ENCODE measurements around the gene DYSF.

The DYSF gene

DNA sequence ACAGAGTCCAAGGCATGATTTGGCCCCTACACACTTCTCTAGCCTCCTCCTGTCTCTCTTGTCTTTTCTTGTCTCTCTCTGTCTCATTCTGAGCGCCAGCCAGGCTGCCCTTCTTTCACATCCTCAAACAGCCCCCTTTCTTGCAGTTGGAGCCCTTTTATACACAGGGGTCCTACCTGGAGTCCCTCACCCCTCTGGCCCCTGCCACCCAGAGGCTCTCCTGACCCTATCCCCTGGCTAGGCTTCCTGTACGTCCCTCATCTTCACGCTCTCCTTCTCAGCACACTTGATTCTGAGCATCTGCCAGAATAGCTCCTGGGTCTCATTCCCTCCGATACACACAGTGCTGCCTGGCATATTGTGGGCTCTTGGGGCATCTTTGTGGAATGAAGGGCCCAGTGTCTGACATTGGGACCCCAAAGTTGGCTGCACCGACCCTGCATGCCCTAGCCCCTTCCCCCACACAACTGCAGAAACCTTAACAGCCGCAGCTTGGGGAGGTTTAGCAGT lies 261.9 kb downstream of the DYSF start:
- Histone ChIP-seq H3K4me1 (ENCODE audit: insufficient read depth, poor library complexity, severe bottlenecking) (no peaks in the 10 kb centered on the region), H3K27me3 (ENCODE audit: insufficient read depth, poor library complexity, severe bottlenecking) (peaks cover 3% of the 10 kb centered on the region), H3K4me3 (ENCODE audit: severe bottlenecking) (no peak overlapping the region), H3K9me3 (ENCODE audit: severe bottlenecking) (no peaks in the 10 kb centered on the region), H3K36me3 (ENCODE audit: low read depth) (no peaks in the 10 kb centered on the region), H3K27ac (ENCODE audit: poor library complexity, severe bottlenecking) (no peak overlapping the region)
- DNase-seq (ENCODE audit: low spot score) = no peak
- no peak for ATAC-seq (ENCODE audit: low read depth)
- TF ChIP-seq, protein P1, sequence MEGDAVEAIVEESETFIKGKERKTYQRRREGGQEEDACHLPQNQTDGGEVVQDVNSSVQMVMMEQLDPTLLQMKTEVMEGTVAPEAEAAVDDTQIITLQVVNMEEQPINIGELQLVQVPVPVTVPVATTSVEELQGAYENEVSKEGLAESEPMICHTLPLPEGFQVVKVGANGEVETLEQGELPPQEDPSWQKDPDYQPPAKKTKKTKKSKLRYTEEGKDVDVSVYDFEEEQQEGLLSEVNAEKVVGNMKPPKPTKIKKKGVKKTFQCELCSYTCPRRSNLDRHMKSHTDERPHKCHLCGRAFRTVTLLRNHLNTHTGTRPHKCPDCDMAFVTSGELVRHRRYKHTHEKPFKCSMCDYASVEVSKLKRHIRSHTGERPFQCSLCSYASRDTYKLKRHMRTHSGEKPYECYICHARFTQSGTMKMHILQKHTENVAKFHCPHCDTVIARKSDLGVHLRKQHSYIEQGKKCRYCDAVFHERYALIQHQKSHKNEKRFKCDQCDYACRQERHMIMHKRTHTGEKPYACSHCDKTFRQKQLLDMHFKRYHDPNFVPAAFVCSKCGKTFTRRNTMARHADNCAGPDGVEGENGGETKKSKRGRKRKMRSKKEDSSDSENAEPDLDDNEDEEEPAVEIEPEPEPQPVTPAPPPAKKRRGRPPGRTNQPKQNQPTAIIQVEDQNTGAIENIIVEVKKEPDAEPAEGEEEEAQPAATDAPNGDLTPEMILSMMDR (IDR thresholded peaks at IDR 0.05; ENCODE audit: poor library complexity, severe bottlenecking) = no peak

DNA sequence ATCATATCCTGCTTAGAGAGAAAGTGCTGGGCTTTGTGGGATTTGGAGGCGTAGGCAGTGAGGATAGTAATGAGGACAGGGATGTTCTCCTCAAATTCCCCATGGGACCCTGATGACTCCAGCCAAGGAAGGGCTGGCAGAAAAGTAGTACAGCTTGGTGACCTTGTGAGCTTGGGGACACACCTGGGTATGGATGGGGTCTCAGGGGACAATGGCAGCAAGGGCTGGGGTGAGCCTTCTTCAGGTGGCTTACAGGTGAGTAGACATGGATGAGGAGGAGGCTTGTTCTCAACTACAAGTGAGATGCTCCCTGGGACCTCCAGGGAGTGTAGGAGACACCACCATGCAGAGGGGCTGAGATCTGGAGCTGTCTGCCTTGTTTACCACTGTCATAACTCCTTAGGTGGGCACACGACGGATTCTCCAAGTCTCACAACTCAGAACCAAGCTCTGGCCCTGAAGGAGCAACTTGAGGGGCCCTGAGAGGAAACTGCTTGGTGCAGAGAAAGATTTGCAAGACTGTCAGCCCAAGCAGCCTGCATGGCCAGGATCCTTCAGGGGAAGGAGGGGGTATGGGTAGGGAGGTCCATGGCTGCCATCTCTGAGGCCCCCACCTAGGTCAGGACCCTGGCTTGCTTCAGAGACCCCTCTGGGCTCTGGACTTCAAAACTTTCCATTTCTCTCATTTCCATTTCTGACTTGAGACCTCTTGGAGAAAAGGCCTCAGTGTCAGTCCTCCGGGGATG lies 262.8 kb downstream of the DYSF start:
- no peak overlapping the region for H3K4me3 ChIP-seq (ENCODE audit: severe bottlenecking)
- ATAC-seq (ENCODE audit: low read depth) (no peak), DNase-seq (ENCODE audit: low spot score) (no peak)
- H3K27ac ChIP-seq (ENCODE audit: poor library complexity, severe bottlenecking) = no peak overlapping the region
- peaks cover 3% of the 10 kb centered on the region for H3K27me3 ChIP-seq (ENCODE audit: insufficient read depth, poor library complexity, severe bottlenecking)
- TF ChIP-seq, protein P1 (IDR thresholded peaks at IDR 0.05; ENCODE audit: poor library complexity, severe bottlenecking) = no peak
- no peaks in the 10 kb centered on the region for H3K4me1 ChIP-seq (ENCODE audit: insufficient read depth, poor library complexity, severe bottlenecking)
- H3K36me3 ChIP-seq (ENCODE audit: low read depth) = no peaks in the 10 kb centered on the region
- H3K9me3 ChIP-seq (ENCODE audit: severe bottlenecking) = no peaks in the 10 kb centered on the region

DNA sequence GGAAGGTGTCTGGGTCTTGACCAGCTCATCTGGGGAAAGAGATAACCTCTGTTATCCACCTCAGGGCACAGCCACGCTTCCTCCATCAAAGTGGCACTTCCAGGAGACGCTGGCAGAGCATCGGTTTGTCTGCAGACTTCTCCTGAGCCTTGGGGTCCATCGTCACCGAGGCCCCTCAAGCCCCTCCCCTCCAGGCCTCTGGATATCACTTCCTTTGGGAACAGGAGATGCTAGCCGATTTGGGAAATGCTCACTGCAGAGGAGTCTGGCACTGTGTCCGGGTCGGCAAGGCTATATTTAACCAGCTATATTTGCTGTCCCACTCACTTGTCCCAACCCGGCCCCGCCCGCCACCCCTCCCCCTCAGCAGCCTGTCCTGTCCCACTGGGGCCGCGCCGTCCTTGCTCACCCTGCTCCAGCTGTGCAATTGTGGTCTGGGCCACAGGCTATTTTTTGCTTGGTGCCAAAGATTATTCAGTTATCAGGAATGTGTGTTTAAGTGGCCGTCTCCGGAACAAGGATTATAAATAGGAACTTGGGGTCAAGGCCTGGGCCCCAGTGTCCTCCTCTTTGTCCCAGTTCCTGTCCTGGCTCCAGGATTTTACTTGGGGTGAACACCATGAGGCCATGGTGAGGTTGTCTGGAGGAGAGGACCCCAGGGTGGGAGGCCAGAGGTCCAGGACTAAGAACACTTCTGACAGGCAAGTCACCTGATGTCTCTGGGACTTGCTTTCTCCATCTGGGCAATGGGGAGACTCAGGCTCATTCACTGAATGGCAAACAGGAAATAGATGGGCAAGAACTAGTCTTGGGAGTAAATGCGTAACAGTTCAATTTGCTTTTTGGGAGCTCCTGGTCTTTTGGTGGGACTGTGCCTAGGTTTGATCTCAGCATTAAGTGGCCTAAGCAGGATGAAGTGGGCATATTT lies 263.6 kb downstream of the DYSF start:
- no peak overlapping the region for H3K4me3 ChIP-seq (ENCODE audit: severe bottlenecking)
- no peaks in the 10 kb centered on the region for H3K9me3 ChIP-seq (ENCODE audit: severe bottlenecking)
- H3K4me1 ChIP-seq (ENCODE audit: insufficient read depth, poor library complexity, severe bottlenecking) = no peaks in the 10 kb centered on the region
- DNase-seq (ENCODE audit: low spot score) (no peak), ATAC-seq (ENCODE audit: low read depth) (peak; percentile 67)
- TF ChIP-seq, protein P1 (IDR thresholded peaks at IDR 0.05; ENCODE audit: poor library complexity, severe bottlenecking) = no peak
- H3K36me3 ChIP-seq (ENCODE audit: low read depth) = no peaks in the 10 kb centered on the region
- no peak overlapping the region for H3K27ac ChIP-seq (ENCODE audit: poor library complexity, severe bottlenecking)
- H3K27me3 ChIP-seq (ENCODE audit: insufficient read depth, poor library complexity, severe bottlenecking) = peaks cover 3% of the 10 kb centered on the region

DNA sequence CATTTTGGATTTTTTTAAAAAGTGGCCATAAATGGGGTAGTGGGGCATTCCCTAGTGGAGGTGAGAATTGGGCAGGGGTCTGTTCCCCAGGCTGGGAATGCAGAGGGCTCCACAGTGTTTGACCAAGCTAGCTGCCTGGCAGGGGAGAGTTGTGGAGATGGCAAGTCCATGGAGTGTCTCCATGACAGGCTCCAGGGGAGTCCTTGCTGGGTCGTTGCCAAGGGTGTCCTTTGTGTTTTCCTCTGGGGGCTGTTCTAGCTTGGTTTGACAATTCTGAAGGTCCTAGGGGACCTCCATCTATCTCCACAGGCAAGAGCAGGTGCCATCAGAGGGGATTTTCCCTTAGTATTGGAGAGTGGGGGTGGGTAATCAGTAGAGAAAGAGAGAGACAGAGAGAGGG lies 265.3 kb downstream of the DYSF start:
- TF ChIP-seq, protein P1 (IDR thresholded peaks at IDR 0.05; ENCODE audit: poor library complexity, severe bottlenecking) = no peak

More for the DNA sequence above, 265.3 kb downstream of the DYSF start:
- H3K9me3 ChIP-seq (ENCODE audit: severe bottlenecking) = no peaks in the 10 kb centered on the region
- no peak for DNase-seq (ENCODE audit: low spot score)
- no peak overlapping the region for H3K27ac ChIP-seq (ENCODE audit: poor library complexity, severe bottlenecking)
- no peak overlapping the region for H3K4me3 ChIP-seq (ENCODE audit: severe bottlenecking)
- H3K27me3 ChIP-seq (ENCODE audit: insufficient read depth, poor library complexity, severe bottlenecking) = peaks cover 3% of the 10 kb centered on the region
- no peak for ATAC-seq (ENCODE audit: low read depth)
- no peaks in the 10 kb centered on the region for H3K36me3 ChIP-seq (ENCODE audit: low read depth)
- H3K4me1 ChIP-seq (ENCODE audit: insufficient read depth, poor library complexity, severe bottlenecking) = no peaks in the 10 kb centered on the region

All from RWPE2 (cell line).